Epithelial cell of proximal tubule (primary cell): Measurements from ENCODE around the gene ANKEF1. TPM values are rescaled to one million over a fixed set of nuclear protein-coding genes. Genes with fewer than 3 reads are reported as not detected.
"Not testable (repeated sequence)": the region's sequence is repeated elsewhere in the genome, so short reads cannot be mapped to it uniquely, and the experiment has no call there.

ENCODE experiments used
- DNase-seq: peaks from one replicate; pipeline ENCODE4 v3.0.0-alpha.2; 2011; ENCODE audit warnings: low read depth
- H3K4me3 ChIP-seq: 2 replicates; pipeline ENCODE4 v1.5.1; 2011; ENCODE audit warnings: low read depth, mild to moderate bottlenecking, low read length
- total RNA-seq: library from RNA; depleted of rRNA; stranded (reverse); fragments of >200 nt; gene quantifications from 2 replicates; pipeline ENCODE4 v1.2.3, GENCODE V29; 2015
- TF ChIP-seq, protein P1 (sequence below): conservative IDR thresholded peaks from 2 replicates; pipeline ENCODE4 v1.5.1; 2012; ENCODE audit warnings: low read depth, mild to moderate bottlenecking, low read length

Gene ANKEF1
- total RNA-seq, 1 donor from 2014 or later, result 3.6 TPM

DNA sequence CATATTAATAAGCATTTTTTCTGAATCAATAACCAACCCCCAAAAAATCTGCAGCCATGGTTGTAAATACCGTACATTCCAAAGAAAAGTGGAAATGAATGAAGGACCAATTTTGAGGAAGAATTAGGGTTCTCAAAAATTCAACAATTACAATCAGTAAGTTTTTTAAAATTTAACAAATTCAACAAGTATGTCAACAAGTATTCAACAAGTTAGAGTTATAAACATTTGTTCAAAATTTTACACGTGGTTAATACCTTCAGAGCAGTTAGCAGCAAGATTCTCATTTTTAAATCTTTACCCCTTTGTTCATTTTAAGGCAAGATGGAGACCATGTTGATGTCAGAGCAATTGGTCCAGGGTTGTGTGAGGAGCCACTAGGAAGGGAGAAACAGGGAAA, 27.6 kb upstream of the ANKEF1 start:
- no peak overlapping the region for H3K4me3 ChIP-seq
- DNase-seq, result no peak
- TF ChIP-seq, protein P1, sequence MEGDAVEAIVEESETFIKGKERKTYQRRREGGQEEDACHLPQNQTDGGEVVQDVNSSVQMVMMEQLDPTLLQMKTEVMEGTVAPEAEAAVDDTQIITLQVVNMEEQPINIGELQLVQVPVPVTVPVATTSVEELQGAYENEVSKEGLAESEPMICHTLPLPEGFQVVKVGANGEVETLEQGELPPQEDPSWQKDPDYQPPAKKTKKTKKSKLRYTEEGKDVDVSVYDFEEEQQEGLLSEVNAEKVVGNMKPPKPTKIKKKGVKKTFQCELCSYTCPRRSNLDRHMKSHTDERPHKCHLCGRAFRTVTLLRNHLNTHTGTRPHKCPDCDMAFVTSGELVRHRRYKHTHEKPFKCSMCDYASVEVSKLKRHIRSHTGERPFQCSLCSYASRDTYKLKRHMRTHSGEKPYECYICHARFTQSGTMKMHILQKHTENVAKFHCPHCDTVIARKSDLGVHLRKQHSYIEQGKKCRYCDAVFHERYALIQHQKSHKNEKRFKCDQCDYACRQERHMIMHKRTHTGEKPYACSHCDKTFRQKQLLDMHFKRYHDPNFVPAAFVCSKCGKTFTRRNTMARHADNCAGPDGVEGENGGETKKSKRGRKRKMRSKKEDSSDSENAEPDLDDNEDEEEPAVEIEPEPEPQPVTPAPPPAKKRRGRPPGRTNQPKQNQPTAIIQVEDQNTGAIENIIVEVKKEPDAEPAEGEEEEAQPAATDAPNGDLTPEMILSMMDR, result no peak

- TF ChIP-seq, protein P1, result no peak
- no peak for DNase-seq
- H3K4me3 ChIP-seq, result no peak overlapping the region
Measured at GRCh38 chr20:10007747-10008146, 27.0 kb upstream of the ANKEF1 start.

GRCh38 chr20:10012464-10012863, 22.3 kb upstream of the ANKEF1 start:
- DNase-seq, result no peak
- no peak overlapping the region for H3K4me3 ChIP-seq
- TF ChIP-seq, protein P1, result no peak

GRCh38 chr20:10014431-10014830, 20.4 kb upstream of the ANKEF1 start:
- no peak for DNase-seq
- H3K4me3 ChIP-seq, result no peak overlapping the region
- TF ChIP-seq, protein P1, result no peak

GRCh38 chr20:10020937-10021336, 13.8 kb upstream of the ANKEF1 start:
- TF ChIP-seq, protein P1, result no peak
- no peak for DNase-seq

DNA sequence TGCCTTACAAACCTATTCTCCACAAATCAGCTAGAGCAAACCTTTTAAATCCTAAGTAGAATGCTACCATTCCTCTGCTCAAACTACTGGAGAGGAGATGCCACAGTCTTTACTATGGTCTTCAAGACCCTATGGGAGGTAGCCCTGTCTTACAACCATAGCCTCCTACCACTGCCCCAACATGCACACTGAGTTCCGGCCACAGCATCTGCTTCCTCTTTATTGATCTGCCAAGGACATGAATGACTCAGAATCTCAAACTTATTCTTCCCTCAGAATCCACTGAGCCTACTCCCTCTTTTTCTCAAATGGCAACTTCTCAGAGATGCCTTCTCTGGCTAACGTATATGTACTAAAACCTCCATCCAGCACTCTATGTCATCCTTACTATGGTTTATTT, 12.2 kb upstream of the ANKEF1 start:
- no peak for DNase-seq
- TF ChIP-seq, protein P1, result no peak
- no peak overlapping the region for H3K4me3 ChIP-seq

More at GRCh38 chr20:10020937-10021336, 13.8 kb upstream of the ANKEF1 start:
- no peak overlapping the region for H3K4me3 ChIP-seq

DNA sequence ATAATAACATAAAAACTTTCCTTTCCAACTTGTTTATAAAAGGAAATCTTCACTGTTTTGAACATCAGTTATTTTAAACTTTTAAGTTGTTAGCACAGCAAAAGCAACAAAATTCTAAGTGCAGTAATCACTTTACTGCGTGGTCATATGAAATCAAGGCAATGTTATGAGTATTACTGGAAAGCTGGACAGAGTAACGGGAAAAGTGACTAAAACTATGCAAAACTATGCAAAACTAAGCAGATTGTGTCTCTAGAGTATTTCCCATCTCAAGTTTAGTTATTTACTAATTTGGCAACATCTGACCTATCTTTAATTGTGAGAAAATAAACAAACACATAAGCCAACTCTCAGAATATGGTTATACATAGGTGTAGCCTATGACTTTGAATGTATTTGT, 10.9 kb upstream of the ANKEF1 start:
- no peak for DNase-seq
- TF ChIP-seq, protein P1, result no peak
- no peak overlapping the region for H3K4me3 ChIP-seq

DNA sequence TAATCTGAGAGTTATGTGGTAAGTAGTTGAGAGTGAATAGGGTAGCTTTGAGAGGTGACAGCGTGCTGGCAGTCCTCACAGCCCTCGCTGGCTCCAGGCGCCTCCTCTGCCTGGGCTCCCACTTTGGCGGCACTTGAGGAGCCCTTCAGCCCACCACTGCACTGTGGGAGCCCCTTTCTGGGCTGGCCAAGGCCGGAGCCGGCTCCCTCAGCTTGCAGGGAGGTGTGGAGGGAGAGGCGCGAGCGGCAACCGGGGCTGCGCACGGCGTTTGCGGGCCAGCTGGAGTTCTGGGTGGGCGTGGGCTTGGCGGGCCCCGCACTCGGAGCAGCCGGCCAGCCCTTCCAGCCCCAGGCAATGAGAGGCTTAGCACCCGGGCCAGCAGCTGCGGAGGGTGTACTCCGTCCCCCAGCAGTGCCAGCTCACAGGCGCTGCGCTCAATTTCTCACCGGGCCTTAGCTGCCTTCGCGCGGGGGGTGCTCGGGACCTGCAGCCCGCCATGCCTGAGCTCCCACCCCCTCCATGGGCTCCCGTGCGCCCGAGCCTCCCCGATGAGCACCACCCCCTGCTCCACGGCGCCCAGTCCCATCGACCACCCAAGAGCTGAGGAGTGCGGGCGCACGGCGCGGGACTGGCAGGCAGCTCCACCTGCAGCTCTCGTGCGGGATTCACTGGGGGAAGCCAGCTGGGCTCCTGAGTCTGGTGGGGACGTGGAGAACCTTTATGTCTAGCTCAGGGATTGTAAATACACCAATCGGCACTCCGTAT, 3.2 kb upstream of the ANKEF1 start:
- not testable (repeated sequence) for DNase-seq

GRCh38 chr20:10032269-10032668, 2.5 kb upstream of the ANKEF1 start:
- not testable (repeated sequence) for DNase-seq, H3K4me3 ChIP-seq

More for the DNA sequence above, 3.2 kb upstream of the ANKEF1 start:
- H3K4me3 ChIP-seq, result not testable (repeated sequence)
